Activated CD4-positive, alpha-beta T cell treated with anti-CD3 and anti-CD28 coated beads, Interleukin-2, amount 10 ng/mL, durations not matched to agents 24 days and 14 days (primary cell): ENCODE results near the gene PIK3R1. TPM values are rescaled to one million over a fixed set of nuclear protein-coding genes. Genes with fewer than 3 reads are reported as not detected.
"Not testable (repeated sequence)": the region's sequence is repeated elsewhere in the genome, so short reads cannot be mapped to it uniquely, and the experiment has no call there.

Experiments
- DNase-seq: peaks from one replicate; pipeline ENCODE4 v3.0.0; 2022
- H3K27ac Mint-ChIP-seq: one replicate; pipeline ENCODE4 v1.8.0; 2022; ENCODE audit warnings: mild to moderate bottlenecking, mixed read lengths
- H3K27me3 Mint-ChIP-seq: one replicate; pipeline ENCODE4 v1.8.0; 2022; ENCODE audit warnings: mixed read lengths
- H3K36me3 Mint-ChIP-seq: one replicate; pipeline ENCODE4 v1.8.0; 2022; ENCODE audit warnings: low read depth, mild to moderate bottlenecking, mixed read lengths
- H3K4me1 Mint-ChIP-seq: one replicate; pipeline ENCODE4 v1.8.0; 2021; ENCODE audit warnings: mixed read lengths
- H3K4me3 Mint-ChIP-seq: one replicate; pipeline ENCODE4 v1.8.0; 2022; ENCODE audit warnings: mild to moderate bottlenecking, moderate library complexity, mixed read lengths
- H3K9me3 Mint-ChIP-seq: one replicate; pipeline ENCODE4 v1.8.0; 2021; ENCODE audit warnings: mixed read lengths
- intact Hi-C: fragments of 100-400 bp; cut with micrococcal nuclease; formaldehyde crosslinking; loops from one replicate; pipeline ENCODE4 v1.15.1; 2023
- total RNA-seq: library from RNA; stranded (reverse); gene quantifications from 2 replicates; pipeline ENCODE4 v1.2.3, GENCODE V29; 2022

PIK3R1 gene
- total RNA-seq, 1 donor from 2014 or later, result 38.6 TPM

DNA sequence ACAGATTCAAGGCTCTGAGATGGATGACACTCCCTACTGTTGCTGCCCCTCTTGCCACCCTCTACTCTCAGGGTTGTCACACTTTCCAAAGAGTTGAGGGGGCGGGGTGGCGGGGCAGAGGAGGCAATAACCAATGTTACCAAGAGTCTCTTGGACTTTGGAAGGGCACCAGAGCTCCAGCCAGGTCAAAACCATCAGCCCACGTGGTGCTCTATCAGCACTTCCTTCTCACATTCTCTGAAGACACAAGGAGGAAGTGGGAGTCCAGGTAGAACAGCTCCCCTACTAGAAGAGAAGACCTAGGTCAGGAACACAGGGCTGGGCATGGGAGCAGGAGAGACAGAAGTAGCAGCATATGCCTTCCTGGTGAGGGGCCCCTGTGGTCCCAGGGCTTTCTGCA is 33.0 kb upstream of the PIK3R1 start:
- Mint-ChIP-seq H3K27me3 (no peaks in the 10 kb centered on the region), H3K4me3 (no peak overlapping the region), H3K4me1 (peaks cover 3% of the 10 kb centered on the region), H3K36me3 (no peaks in the 10 kb centered on the region), H3K9me3 (no peaks in the 10 kb centered on the region), H3K27ac (no peak overlapping the region)
- DNase-seq, result no peak
- intact Hi-C loops, result no loop called here

DNA sequence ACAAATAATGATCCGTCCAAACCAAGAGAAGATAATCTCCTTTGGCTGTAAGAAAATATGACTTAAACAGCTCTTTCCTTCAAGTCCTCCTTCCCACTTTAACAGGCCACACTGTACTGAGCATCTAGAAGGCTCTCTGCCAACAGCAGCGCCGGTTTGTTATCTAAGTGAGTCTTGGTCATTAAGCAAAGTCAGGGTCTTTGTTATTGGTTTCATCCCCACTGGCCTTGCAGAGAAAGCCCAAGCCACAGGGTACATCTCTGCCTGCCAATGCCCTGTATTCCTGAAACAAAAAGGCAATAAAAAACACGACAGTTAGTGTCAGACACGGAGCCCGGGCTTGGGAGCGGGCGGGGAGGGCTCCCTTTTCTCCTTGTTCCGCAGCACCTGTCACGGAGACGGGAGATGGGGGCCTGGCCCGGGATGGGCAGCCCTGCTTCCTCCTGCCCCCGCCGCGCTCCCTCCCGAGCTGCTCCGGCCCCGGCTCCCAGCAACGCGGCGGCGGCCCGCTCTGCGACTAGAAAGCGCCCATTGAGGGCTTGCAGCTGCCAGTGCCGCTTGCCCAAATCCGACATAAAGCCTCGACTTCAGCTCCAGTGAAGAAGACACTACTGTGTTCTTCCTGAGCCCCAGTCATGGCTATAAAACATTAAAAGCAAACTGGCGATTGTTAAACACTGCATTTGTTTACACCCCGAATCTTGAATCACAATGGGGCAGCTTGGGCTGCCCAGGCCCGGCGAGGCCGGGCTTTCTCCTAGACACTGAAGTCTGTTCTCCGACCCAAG is 28.1 kb upstream of the PIK3R1 start:
- Mint-ChIP-seq H3K36me3 (no peaks in the 10 kb centered on the region), H3K27me3 (no peaks in the 10 kb centered on the region), H3K4me3 (no peak overlapping the region), H3K9me3 (no peaks in the 10 kb centered on the region), H3K4me1 (no peaks in the 10 kb centered on the region), H3K27ac (no peak overlapping the region)
- no peak for DNase-seq
- intact Hi-C loops, result no loop called here

DNA sequence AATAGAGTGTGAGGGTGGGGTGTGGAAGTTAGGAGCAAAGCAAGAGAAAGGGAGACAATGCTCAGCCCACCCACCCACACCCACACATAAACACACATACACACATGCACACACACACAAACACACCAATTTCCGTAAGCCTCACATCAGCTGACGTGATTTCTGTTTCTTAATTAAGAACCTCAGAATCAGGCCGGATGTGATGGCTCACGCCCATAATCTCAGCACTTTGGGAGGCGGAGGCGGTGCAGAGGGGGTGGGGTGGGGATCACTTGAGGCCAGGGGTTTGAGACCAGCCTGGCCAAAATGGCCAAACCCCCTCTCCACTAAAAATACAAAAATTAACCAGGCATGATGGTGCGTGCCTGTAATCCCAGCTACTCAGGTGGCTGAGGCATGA is 26.4 kb upstream of the PIK3R1 start:
- no peak for DNase-seq
- Mint-ChIP-seq H3K36me3 (no peaks in the 10 kb centered on the region), H3K27ac (no peak overlapping the region), H3K4me3 (no peak overlapping the region), H3K4me1 (no peaks in the 10 kb centered on the region), H3K9me3 (no peaks in the 10 kb centered on the region), H3K27me3 (no peaks in the 10 kb centered on the region)
- intact Hi-C loops, result no loop called here

DNA sequence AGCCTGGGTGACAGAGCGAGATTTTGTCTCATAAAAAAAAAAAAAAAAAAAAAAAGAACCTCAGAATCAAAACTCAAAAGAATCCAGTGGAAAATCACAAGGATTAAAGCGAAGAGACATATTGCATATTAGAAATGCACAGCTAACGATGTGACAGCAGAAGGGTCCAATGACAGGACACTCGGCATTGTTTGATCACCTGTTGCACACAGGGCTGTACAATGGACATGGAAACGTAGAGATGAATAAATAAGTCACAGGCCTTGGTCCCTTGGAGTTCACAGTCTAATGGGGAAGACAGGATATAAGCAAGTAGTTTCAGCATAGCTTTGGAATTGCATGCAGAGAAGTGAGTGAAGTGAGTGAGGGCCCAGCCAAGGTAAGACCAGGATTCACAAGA is 25.9 kb upstream of the PIK3R1 start:
- DNase-seq, result no peak
- no peaks in the 10 kb centered on the region for H3K27me3 Mint-ChIP-seq
- no peaks in the 10 kb centered on the region for H3K36me3 Mint-ChIP-seq
- no peak overlapping the region for H3K4me3 Mint-ChIP-seq
- no peaks in the 10 kb centered on the region for H3K9me3 Mint-ChIP-seq
- H3K4me1 Mint-ChIP-seq, result no peaks in the 10 kb centered on the region
- no peak overlapping the region for H3K27ac Mint-ChIP-seq
- intact Hi-C loops, result no loop called here

DNA sequence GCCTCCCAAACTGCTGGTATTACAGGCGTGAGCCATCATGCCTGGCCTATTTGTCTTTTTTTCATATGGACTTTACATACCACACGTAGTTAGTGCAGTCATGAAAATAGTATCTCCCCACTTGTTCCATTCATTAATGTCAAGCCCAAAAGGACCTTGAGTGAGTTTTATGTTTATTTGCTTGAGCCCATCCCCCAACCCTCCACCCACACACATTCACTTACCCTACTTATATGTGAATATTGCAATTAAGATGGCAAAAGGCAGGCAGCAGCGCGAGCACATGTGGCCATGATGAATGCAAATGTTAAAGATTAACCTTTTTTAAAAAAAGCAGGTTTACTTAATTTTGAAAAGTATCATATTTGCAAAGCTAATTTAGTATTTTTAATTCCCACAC is 24.9 kb upstream of the PIK3R1 start:
- H3K27ac Mint-ChIP-seq, result no peak overlapping the region
- H3K36me3 Mint-ChIP-seq, result no peaks in the 10 kb centered on the region
- intact Hi-C loops, result no loop called here
- H3K9me3 Mint-ChIP-seq, result no peaks in the 10 kb centered on the region
- DNase-seq, result no peak
- H3K4me3 Mint-ChIP-seq, result no peak overlapping the region
- H3K4me1 Mint-ChIP-seq, result no peaks in the 10 kb centered on the region
- H3K27me3 Mint-ChIP-seq, result peaks cover 1% of the 10 kb centered on the region

DNA sequence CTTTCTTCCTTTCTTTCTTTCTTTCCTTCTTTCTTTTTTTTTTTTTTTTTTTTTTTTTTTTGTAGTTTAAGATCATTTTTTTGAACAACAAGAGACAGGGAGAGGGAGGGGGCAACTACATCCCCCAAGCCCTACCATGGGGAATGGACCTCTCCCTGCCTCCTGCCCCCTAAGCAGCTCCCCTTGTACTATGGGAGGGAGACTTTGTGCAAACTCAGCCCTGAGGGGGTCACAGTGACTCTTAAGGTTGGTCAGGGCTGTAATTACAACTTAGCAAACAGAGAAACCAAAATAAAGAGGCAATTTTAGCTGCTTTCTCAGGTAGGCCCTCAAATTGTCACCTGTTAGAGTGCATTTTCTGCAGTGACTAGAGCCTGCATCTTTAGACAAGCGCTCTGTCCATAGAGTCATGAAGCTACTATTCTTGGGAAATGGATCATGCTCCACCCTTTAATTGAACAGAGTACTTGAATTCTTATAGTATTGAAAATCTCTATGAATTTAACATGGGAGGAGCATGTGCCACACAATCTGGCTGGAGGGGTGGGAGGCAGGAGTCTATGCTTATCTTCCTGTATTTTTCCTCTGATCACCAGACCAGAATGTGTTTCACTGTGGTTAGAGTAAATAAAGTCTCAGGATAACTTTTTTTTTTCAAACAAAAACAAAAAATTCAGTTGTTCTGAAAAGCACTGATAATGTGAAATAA is 24.3 kb upstream of the PIK3R1 start:
- intact Hi-C loops, result no loop called here
- no peaks in the 10 kb centered on the region for H3K4me1 Mint-ChIP-seq
- H3K4me3 Mint-ChIP-seq, result no peak overlapping the region
- H3K9me3 Mint-ChIP-seq, result no peaks in the 10 kb centered on the region
- H3K27me3 Mint-ChIP-seq, result peaks cover 1% of the 10 kb centered on the region
- H3K27ac Mint-ChIP-seq, result no peak overlapping the region
- DNase-seq, result no peak
- no peaks in the 10 kb centered on the region for H3K36me3 Mint-ChIP-seq

DNA sequence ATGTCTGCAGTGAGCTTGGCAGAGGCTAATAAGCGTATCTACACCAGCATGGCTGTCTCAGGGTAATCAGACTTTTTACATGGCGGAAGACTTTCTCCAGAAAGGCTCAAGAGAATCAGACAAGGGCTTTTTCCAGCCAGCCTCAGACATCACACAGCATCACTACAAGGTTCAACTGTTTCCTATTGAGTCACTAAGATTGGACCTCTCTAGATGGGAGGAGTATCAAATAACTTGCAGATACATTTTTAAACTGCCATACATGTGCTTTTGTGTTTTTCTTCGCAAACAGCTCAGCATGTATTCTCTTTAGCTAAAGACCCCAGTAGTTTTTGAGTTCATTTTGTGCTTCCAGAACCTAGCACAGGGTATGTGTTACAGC is 22.9 kb upstream of the PIK3R1 start:
- Mint-ChIP-seq H3K4me3 (no peak overlapping the region), H3K9me3 (no peaks in the 10 kb centered on the region), H3K27me3 (peaks cover 1% of the 10 kb centered on the region), H3K36me3 (no peaks in the 10 kb centered on the region), H3K27ac (no peak overlapping the region), H3K4me1 (no peaks in the 10 kb centered on the region)
- no peak for DNase-seq
- intact Hi-C loops, result no loop called here

DNA sequence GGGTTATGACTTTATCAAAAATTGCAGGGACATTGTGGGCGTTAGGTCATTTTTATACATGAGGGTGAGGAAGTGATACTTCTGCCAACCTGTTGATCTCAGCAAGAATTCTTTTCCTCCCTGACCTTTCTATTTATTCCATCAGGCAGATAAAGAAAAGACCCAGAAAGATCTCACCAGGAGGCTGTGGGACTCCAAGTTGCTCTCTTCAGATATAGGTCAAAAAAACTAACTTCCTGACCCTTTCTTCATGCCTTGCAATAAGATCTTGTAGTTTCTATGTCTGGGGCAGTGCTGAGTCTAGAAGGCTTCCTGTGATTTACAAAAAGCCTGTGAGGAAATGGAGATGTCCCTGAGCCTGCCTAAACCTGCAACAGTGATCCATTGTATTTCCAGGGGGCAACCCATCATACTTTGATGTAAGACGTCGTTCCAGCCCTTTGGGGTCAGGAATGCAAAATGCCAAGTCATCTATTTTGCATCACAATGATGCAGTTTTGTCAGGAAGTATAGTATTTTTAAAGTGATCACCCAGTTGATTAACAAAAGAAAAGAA is 22.0 kb upstream of the PIK3R1 start:
- no peaks in the 10 kb centered on the region for H3K4me1 Mint-ChIP-seq
- no peak overlapping the region for H3K4me3 Mint-ChIP-seq
- intact Hi-C loops, result no loop called here
- no peaks in the 10 kb centered on the region for H3K36me3 Mint-ChIP-seq
- no peak overlapping the region for H3K27ac Mint-ChIP-seq
- H3K27me3 Mint-ChIP-seq, result peaks cover 1% of the 10 kb centered on the region
- H3K9me3 Mint-ChIP-seq, result no peaks in the 10 kb centered on the region
- DNase-seq, result no peak

DNA sequence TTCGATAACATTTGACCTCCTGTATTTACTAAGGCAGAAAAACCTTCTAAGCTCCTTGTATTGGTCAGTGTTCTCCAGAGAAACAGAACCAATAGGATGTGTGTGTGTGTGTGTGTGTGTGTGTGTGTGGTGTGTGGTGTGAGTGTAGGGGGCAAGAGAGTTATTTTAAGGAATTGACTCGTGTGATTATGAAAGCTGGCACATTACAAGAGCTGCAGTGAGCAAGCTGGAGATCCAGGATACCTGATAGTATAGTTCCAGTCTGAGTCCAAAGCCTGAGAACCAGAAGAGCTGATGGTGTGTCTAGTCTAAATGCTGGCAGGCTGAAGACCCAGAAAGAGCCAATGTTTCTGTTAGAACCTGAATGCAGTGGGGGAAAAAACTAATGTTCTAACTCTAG is 21.2 kb upstream of the PIK3R1 start:
- H3K27ac Mint-ChIP-seq, result no peak overlapping the region
- peaks cover 1% of the 10 kb centered on the region for H3K27me3 Mint-ChIP-seq
- intact Hi-C loops, result no loop called here
- H3K36me3 Mint-ChIP-seq, result no peaks in the 10 kb centered on the region
- H3K9me3 Mint-ChIP-seq, result no peaks in the 10 kb centered on the region
- no peak for DNase-seq
- H3K4me3 Mint-ChIP-seq, result no peak overlapping the region
- no peaks in the 10 kb centered on the region for H3K4me1 Mint-ChIP-seq

DNA sequence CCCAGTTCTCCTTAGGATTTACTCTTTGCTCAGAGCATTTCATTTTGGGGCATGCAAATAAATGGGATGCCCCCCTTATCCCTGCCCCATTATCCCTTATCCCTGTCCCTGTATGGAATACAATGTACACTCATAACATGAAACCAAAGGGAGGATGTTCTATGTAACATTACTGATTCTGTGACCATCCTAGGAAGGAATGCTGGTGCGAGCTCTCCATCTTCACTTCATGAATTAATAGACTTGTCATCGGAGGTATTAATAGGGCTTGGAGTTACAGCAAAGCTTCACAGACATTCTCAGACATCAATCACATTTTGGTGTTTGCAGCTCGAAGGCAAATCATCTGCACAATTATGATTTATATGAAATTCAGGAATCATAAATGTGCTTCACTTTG is 20.4 kb upstream of the PIK3R1 start:
- H3K36me3 Mint-ChIP-seq, result no peaks in the 10 kb centered on the region
- H3K4me3 Mint-ChIP-seq, result no peak overlapping the region
- no peak overlapping the region for H3K27ac Mint-ChIP-seq
- H3K27me3 Mint-ChIP-seq, result peaks cover 1% of the 10 kb centered on the region
- H3K4me1 Mint-ChIP-seq, result no peaks in the 10 kb centered on the region
- H3K9me3 Mint-ChIP-seq, result no peaks in the 10 kb centered on the region
- intact Hi-C loops, result no loop called here
- no peak for DNase-seq

DNA sequence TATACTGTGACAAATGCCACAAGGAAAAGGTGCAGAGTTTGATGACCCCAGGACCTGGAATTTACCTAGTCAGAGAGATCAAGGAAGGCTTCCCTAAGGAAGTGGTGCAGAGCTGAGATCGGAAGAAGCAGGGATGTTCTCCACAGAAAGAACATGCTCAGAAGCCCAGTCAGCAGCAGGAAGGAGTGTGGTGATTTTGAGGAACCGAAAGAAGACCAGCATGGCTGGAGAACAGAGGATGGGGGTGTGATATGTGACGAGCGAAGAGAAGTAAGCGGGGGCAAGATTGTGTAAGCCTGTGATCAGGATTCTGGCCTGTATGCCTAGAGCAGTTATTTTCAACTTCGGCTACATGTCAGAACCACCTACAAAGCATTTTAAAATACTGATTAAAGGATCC is 18.7 kb upstream of the PIK3R1 start:
- Mint-ChIP-seq H3K4me3 (no peak overlapping the region), H3K4me1 (no peaks in the 10 kb centered on the region), H3K36me3 (no peaks in the 10 kb centered on the region), H3K9me3 (no peaks in the 10 kb centered on the region), H3K27ac (no peak overlapping the region), H3K27me3 (peaks cover 1% of the 10 kb centered on the region)
- no peak for DNase-seq
- intact Hi-C loops, result no loop called here

DNA sequence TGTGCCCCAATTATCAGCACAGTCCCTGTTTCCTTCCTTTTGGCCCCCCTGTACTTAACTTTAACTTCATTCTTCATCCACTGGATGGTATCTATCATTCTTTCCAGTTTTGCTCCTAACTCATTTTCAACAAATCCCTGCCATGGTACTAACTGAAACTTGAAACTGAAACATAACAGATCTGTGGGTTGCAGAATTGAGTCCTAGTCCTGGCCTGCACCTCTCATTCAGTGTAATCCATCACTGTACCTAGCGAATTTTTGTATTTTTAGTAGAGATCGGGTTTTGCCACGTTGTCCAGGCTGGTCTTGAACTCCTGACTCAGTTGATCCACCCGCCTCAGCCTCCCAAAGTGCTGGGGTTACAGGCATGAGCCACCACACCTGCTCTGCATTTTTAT is 15.3 kb upstream of the PIK3R1 start:
- Mint-ChIP-seq H3K9me3 (no peaks in the 10 kb centered on the region), H3K27me3 (peaks cover 9% of the 10 kb centered on the region), H3K4me1 (no peaks in the 10 kb centered on the region), H3K4me3 (no peak overlapping the region), H3K36me3 (no peaks in the 10 kb centered on the region), H3K27ac (no peak overlapping the region)
- DNase-seq, result no peak
- intact Hi-C loops, result no loop called here

DNA sequence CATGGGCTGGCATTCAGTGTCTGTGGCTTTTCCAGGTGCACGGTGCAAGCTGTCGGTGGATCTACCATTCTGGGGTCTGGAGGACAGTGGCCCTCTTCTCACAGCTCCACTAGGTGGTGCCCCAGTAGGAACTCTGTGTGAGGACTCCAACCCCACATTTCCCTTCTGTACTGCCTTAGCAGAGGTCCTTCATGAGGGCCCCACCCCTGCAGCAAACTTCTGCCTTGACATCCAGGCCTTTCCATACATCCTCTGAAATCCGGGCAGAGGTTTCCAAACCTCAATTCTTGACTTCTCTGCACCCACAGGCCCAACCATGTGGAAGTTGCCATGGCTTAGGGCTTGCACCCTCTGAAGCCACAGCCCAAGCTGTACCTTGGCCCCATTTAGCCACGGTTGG is 4.9 kb upstream of the PIK3R1 start:
- intact Hi-C loops, result loop anchor here (10.0 kb wide), 1 partner anchor 174 kb away; no protein-coding TSS in a partner anchor
- not testable (repeated sequence) for H3K4me3 Mint-ChIP-seq, H3K36me3 Mint-ChIP-seq

DNA sequence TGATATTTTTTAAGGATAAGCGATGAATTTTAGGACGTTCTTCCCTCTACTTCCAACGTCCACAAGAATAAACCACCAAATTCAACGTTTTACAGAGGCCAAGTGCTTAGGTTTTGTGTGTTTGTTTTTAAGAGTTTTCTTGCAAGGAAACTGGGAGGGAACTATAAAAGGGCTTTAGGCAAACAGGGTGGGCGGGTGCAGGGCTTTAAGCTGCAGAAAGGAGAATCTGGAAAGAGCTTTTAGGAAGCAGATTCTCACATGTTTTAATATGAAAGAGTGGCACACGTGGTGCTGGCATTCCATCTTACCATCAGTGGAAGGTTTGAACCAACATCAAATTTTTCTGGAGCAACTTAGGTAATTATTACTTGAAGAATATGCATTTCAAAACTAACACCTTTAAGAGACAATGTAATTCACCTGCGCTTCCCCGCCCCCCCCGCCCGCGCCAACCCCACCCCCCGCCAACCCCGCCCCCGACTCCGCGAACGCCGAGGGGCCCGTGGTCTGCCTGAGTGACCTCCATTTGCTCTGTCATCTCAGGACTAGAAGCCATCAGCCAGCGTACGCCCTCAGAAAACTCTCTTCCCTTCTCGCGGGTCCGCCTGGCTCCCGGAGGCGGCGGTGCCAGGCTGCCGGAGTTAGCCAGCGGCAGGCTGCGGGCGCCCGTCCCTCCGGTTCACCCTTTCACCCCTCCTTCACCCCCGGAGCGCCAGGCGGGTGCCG is 911 bp upstream of the PIK3R1 start:
- Mint-ChIP-seq H3K4me1 (peaks cover 34% of the 10 kb centered on the region), H3K4me3 (peak overlapping the region; percentile 89), H3K27me3 (no peaks in the 10 kb centered on the region), H3K9me3 (peaks cover 16% of the 10 kb centered on the region), H3K36me3 (peaks cover 20% of the 10 kb centered on the region), H3K27ac (peak overlapping the region; percentile 95)
- intact Hi-C loops, result loop anchor here (1.0 to 10.0 kb wide), 7 partner anchors 25 to 1210 kb away; partner anchors contain the start of gene CCNB1
- no peak for DNase-seq

More for the DNA sequence above, 4.9 kb upstream of the PIK3R1 start:
- not testable (repeated sequence) for H3K27ac Mint-ChIP-seq, H3K27me3 Mint-ChIP-seq, H3K4me1 Mint-ChIP-seq, DNase-seq
- peaks cover 20% of the 10 kb centered on the region for H3K9me3 Mint-ChIP-seq
